Stimulated activated CD8-positive, alpha-beta memory T cell treated with anti-CD3 and anti-CD28 coated beads, Interleukin-4, amount 100 ng/mL, for 4 hours (primary cell): ENCODE results near the gene ANXA8L1.
"Not testable (repeated sequence)": the region's sequence is repeated elsewhere in the genome, so short reads cannot be mapped to it uniquely, and the experiment has no call there.

Source experiments
- DNase-seq, 2 donors: peaks; one replicate each; pipeline ENCODE4 v3.0.0-alpha.2; 2020; ENCODE audit warnings: low read depth in 2 of 2, low spot score in 1 of 2

The ANXA8L1 gene

DNA sequence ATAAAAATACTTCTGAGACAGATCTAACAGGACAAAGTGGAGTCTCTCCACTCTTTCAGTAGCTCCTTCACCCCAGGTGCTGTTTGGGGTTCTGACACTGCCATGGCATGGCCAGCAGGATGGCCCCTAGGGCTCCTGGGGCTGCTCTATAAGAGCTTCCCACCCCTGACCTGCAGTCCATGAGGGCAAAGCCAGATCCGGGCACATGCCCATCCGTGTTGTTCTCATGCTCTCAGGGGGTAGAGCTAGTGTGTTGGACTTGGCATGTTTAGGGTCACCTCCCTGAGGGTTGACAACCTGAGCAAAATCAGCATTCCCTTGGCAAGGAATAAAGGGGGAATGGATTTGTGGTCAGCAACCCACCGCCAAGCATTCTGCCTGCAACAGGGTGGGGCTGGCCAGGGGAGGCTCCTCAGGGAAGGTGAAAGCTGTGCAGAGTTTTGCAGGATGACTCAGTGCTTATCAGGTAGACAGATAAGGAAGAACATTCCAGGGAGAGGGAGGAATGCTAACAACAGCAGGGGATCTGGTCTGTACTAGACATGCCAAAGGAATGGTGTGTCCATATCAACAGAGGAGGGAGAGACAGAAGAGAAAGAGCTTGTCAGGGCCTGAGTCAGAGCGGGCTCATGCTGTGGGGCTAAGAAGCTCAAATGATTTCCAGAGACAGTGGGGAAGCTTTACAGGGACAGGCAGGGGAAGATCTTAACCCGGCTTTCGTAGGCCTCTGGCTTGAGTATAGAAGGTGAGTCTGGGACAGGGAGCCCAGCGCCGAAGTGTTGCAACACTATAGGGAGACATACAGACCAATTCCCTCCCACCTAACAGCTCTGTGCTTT, 21.1 kb downstream of the ANXA8L1 start:
- not testable (repeated sequence) for DNase-seq

DNA sequence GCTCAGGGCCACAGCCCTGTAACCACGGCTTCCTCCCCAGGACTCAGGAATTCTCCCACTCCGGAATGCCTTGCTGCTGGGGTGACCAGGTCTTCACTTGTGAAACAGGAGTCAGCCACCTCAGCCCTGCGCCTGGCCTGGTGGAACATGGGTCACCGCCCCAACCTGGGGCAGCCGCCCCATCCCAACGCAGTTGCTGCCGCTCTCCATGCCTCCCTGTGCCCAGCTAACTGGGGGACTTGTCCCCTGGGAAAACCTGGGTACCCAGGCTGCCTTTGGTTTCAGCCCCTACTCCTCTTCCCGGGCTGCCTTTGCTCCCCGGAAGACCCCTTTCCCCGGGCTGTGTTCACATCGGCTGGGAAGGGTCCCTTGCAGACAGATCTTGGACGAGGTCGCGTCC, 22.2 kb downstream of the ANXA8L1 start:
- not testable (repeated sequence) for DNase-seq

DNA sequence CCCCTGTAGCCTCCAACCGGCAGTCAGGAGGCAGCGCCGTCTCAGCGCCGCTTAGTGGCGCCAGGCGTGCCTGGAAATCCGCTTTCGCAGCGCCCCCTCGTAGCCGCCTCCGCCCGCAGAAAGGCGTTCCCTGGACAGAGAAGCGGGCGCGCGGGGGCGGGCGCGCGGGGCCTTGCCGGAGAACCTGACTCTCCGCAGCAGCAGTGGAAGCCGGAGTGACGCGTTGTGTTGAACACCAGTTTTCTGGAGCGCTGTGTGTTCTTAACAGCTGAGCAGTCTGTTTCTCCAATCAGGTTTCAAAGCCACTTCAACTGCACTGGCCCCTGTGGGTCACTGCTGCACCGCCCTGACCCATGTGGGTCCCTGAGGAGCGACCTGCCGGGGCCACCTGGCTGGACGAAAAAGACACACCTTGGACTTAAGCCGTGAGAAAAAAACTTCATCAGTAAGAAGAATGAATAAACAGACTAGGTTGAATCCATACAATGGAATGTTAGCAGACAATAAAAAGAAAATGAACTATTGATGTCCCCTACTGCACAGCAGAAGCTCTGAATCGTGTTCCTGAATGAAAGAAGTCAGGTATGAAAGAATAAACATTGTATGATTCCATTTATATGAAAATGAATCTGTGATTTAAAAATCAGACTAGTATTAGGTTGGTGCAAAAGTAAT, 22.8 kb downstream of the ANXA8L1 start:
- DNase-seq: not testable (repeated sequence)

DNA sequence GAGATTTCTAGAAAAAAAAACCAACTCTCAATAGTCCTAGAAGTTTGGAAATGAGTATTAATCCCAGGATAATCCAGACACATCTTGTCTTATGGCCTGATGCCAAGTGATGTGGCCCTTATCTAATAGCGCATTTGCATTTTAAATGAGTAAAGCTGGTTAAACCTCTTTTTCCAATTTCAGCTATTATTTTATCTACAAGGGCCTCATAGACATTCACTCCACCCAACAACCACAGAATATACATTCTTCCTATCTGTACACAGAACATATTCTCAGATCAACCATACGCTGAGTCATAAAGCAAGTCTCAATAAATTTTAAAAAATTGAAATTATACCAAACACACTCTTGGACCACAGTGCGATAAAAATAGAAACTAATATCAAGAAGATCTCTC, 34.0 kb downstream of the ANXA8L1 start:
- not testable (repeated sequence) for DNase-seq

DNA sequence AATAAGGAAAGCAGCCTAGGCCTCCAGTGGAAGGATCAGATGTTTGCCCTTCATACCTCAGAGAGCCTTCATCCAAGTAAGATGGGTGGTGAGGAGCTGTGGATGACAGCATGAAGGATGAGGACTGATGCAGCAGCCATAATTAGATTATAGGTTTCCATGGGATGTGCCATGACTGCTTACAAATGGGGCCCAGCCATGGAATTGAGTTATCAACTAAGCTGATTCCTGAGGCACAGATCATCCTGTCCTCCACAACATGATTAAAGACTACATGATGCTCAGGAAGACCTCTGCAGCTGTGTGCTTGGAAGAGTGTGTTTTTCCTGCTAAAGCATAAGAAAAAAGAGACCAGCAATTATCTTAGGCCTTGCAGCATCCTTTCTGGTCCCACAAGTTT, 35.5 kb downstream of the ANXA8L1 start:
- DNase-seq: not testable (repeated sequence)

DNA sequence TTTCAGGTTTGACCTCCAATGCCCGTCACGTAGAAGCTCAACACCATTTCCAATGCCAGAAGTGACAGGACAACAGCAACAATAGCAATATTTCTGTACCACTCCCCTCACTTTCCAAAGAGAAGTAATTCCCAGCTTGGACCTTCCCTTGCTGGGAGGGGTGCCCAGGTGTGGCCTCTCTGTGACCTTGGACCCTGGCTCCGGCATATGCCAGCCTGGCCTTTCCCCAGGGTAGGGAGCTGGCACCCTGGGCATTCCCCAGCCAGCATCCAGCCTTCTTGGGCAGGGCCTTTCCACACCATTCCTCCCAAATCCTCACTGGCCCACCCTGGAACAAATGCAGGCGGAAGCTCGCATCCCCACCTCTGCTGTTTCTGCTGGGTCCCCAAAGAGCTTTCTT, 37.1 kb downstream of the ANXA8L1 start:
- DNase-seq: not testable (repeated sequence)

DNA sequence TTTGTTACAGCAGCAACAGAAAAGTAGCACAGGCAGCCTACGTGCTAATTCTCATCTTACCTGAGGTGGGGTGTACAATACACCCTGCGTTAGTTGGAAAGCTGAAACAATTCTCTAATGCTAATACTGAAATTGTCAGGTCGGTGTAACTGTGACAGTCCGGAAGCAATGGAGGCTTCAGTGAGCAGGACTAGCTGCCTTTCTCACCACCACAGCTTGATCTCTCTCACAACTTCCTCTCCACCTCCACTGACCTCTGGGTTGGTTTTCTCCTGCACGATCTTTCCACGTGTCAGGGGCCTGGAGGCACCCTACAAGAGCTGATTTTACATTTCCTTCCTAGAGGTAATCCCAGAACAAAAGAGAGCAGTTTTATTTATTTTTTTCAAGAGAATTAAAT, 39.7 kb downstream of the ANXA8L1 start:
- not testable (repeated sequence) for DNase-seq

DNA sequence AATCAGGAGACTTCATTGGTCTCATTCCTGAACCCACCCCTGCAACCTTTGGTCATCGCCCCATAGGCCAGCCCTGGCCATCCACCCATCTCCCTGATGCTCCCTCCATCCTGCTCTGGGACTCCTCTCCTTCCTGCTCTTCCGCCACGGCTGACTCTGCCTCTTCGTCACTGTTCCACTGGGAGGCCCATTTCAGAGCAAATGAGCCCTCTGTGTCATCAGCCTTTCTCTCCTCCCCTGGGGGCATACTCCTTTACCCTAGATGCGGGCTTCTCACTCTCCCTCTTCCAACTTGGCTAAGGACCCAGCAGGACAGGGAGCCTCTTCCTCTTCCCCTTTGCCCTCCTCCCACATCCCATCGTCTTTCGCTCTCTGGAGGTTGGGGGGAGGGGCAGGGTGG, 42.7 kb downstream of the ANXA8L1 start:
- not testable (repeated sequence) for DNase-seq

DNA sequence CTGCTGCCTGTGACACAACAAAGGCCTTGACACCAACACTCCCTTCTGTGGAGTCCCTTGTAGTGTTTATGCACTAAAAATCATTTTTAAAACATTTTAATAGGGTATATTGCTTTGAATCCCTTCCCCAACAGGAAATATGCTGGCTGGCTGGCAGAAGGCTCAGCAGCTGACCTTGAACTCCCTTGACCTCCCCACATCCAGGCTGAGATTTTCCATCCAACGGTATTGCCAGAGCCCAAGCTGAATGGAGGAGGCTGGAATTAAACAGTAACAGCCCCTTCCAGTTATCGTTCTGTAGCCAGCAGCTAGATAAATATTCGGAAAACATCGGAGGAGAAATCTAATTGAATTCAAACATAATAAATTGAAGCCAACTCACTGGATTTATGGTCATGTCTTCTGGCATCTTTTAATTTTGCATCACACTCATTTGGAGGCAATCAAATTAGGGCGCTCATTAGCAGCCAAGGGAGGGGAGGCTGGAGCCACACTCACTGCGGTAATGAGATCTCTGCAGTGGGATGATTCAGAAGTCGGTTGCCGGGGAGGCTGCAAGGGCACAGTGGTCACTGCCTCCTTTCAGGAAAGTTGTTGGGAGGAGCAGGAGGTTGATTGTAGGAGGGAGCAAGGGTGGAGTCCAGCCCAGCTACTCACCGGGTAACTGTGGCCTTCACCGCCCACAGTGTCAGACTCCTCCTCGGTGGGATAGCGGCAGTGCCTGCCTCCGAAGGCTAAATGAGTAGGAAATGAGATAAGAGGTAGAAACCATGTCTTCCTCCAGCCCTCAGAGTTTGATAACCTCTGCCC, 44.2 kb downstream of the ANXA8L1 start:
- DNase-seq: not testable (repeated sequence)

DNA sequence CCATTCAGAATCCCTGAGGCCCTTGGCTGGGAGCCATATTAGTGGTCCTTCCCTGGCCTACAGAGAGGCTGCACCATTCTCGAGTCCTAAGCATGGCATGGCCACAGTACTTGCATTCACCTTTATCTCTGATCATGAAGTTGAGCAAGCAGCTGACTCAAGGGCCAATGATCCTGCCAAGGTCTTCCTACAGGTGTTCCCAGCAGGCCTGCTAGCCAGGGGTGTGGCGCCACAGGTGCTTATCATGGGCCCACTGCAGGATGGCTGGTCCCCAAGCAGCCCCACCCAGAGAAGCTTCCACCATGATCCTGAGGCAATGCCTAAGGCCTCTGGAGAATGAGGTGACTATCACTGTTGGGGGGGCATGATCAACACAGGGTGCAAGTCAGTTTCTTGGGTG, 48.0 kb downstream of the ANXA8L1 start:
- not testable (repeated sequence) for DNase-seq

DNA sequence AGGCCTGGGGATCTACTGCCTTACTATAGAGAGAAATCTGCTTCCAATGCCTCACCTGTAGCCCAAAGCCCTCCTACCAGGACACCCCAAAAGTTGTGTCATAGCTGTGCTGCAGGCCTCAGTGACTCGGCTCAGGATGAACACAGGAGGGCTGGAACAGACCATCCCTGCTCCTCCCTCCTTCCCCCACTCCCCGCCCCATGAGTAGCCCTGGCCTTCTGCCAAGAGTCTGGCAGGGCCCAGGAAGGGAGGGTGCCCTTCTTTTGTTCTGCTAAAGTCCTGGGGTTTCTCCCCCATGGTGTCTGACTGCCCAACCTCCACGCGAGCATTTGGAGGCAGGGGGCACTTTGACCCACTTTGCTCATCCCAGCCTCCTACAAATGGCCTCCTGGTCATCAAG, 65.4 kb downstream of the ANXA8L1 start:
- DNase-seq: not testable (repeated sequence)
